Heart left ventricle (tissue), 13 donors: Measurements from ENCODE around the gene MTMR1.

ENCODE experiments used
- POLR2A ChIP-seq, 2 donors: fragments of 450-650 bp; IDR thresholded peaks; one replicate each; pipeline ENCODE4 v1.6.1; 2017; ENCODE audit warnings: antibody characterized with exemption in 2 of 2, mild to moderate bottlenecking in 2 of 2, moderate library complexity in 2 of 2
- TF ChIP-seq, protein P1 (sequence below), 12 donors: fragments of 200-600 bp; sonication (generic) in 4 of 12; IDR thresholded peaks; one replicate each; pipeline versions ENCODE4 v1.5.0 to v1.8.0; 2018 to 2022; ENCODE audit warnings: antibody characterized with exemption in 12 of 12, mild to moderate bottlenecking in 5 of 12
- donor health status: ischemic (EF 13 %, LVEDD 7.1; RV severe dilation, severe dysfunction).
- donor health status: DM: no; HTN: yes; CAD: no.
- donor health status: DM: no; HTN: no; CAD: no.
- donor health status: ischemic (EF 25% LVEDD 6.9; RV normal size, moderate dysfunction).
- donor health status: ischemic (EF 25% LVEDD 5.7; RV mildly dilated, moderate dysfunction).
- donor health status: ischemic (EF 35%, LVEDD 5.7; RV mildly dilated, moderate dysfunction).
- donor health status: nonischemic (EF 11% LVEDD 7.7; RV severe dilation, severe dysfunction).
- donor health status: DM: yes; HTN: yes; CAD: no.
- donor health status: PGD.
- donor health status: ischemic (EF 29% LVEDD 5.4; RV normal size, mild dysfunction).
- donor health status: nonischemic (EF 23%, LVEDD 6.1; RV moderate dilation, normal function).

DNA sequence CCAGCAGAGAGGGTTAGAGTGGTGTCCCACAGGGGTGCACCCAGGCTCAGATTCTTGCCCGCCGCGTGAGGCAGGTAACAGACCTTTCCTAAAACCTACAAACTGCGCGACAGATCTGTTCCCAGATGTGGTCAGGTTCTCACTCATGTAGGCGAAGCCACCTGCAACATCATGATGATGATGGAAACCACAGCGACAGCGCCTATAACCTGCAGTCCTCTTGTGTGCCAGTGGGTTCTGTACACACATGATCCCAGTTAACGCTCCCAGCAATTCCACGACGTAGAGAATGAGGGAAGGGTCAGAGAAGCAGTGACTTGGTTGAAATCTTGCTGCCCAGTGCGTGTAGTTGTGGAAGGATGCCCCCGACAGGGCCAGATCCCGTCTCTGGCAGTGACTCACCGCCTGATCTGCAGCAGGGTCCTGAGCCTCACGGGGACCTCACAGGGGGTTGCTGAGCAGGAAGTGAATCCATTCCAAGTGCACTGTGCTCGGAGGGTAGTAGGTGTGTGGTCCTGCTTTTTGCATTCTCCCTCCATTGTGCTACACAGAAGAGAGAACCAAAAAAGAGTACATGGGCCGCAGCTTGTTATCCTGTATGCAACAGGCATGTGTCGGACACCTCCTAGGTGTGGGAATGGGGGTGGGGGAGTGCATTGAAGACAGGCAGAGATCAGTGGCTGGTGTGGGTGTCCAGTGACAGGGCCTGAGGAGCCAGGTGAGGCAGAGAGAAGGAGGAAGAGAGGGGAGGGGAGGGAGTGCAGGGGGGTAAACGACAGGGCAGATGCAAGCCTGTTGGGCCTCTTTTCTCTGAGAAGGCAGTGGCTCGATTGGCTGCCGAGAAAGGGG is 66.6 kb downstream of the MTMR1 start:
- TF ChIP-seq, protein P1, sequence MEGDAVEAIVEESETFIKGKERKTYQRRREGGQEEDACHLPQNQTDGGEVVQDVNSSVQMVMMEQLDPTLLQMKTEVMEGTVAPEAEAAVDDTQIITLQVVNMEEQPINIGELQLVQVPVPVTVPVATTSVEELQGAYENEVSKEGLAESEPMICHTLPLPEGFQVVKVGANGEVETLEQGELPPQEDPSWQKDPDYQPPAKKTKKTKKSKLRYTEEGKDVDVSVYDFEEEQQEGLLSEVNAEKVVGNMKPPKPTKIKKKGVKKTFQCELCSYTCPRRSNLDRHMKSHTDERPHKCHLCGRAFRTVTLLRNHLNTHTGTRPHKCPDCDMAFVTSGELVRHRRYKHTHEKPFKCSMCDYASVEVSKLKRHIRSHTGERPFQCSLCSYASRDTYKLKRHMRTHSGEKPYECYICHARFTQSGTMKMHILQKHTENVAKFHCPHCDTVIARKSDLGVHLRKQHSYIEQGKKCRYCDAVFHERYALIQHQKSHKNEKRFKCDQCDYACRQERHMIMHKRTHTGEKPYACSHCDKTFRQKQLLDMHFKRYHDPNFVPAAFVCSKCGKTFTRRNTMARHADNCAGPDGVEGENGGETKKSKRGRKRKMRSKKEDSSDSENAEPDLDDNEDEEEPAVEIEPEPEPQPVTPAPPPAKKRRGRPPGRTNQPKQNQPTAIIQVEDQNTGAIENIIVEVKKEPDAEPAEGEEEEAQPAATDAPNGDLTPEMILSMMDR (IDR thresholded peaks at IDR 0.05): no peak
- no peak for TF ChIP-seq POLR2A (IDR thresholded peaks at IDR 0.05)
